Activated CD8-positive, alpha-beta T cell treated with anti-CD3 and anti-CD28 coated beads for 36 hours (primary cell): ENCODE results near the gene LACRT. TPM values are rescaled to one million over a fixed set of nuclear protein-coding genes. Genes with fewer than 3 reads are reported as not detected.
"Not testable (repeated sequence)": the region's sequence is repeated elsewhere in the genome, so short reads cannot be mapped to it uniquely, and the experiment has no call there.

Source experiments
- ATAC-seq: fragments of 200-7000 bp; cut with Tn5 transposase; one replicate; pipeline ENCODE4 v1.10.0; 2021; ENCODE audit warnings: mild to moderate bottlenecking, moderate library complexity
- CTCF ChIA-PET: fragments of 350-600 bp; sonication (Branson Sonifier 250); formaldehyde crosslinking; loops from one replicate; lab custom pipeline; 2021; ENCODE audit warnings: antibody characterized with exemption; lab: Charles Lee
- POLR2A ChIA-PET: fragments of 350-600 bp; sonication (Branson Sonifier 250); formaldehyde crosslinking; loops from one replicate; lab custom pipeline; 2021; ENCODE audit warnings: antibody characterized with exemption; lab: Charles Lee
- DNase-seq: peaks from one replicate; pipeline ENCODE4 v3.0.0-alpha.2; 2020
- H3K27ac Mint-ChIP-seq: one replicate; pipeline ENCODE4 v1.8.0; 2021; ENCODE audit warnings: mild to moderate bottlenecking, mixed read lengths
- H3K27me3 Mint-ChIP-seq: one replicate; pipeline ENCODE4 v1.8.0; 2021; ENCODE audit warnings: mixed read lengths
- H3K36me3 Mint-ChIP-seq: one replicate; pipeline ENCODE4 v1.8.0; 2021; ENCODE audit warnings: low read depth, mixed read lengths
- H3K4me1 Mint-ChIP-seq: one replicate; pipeline ENCODE4 v1.8.0; 2021; ENCODE audit warnings: low read depth, mixed read lengths
- H3K4me3 Mint-ChIP-seq: one replicate; pipeline ENCODE4 v1.8.0; 2021; ENCODE audit warnings: mild to moderate bottlenecking, moderate library complexity, mixed read lengths
- H3K9me3 Mint-ChIP-seq: one replicate; pipeline ENCODE4 v1.8.0; 2021; ENCODE audit warnings: mixed read lengths
- CTCF ChIP-seq: fragments of 200-600 bp; IDR thresholded peaks from one replicate; pipeline ENCODE4 v1.8.0; 2022; ENCODE audit warnings: antibody characterized with exemption, mild to moderate bottlenecking
- intact Hi-C: fragments of 100-400 bp; cut with micrococcal nuclease; formaldehyde crosslinking; loops from one replicate; pipeline ENCODE4 v1.10.0; 2022
- total RNA-seq, 2 experiments: library from RNA; stranded (reverse); gene quantifications; one replicate each; pipeline ENCODE4 v1.2.3, GENCODE V29; 2021

The LACRT gene
- total RNA-seq, 2 experiments from 2014 or later: not detected

GRCh38 chr12:54667945-54668344 lies 33.2 kb upstream of the LACRT start:
- H3K9me3 Mint-ChIP-seq: no peaks in the 10 kb centered on the region
- CTCF ChIA-PET: no interaction called here
- no peak for ATAC-seq
- TF ChIP-seq CTCF: no peak
- H3K27me3 Mint-ChIP-seq: peaks cover 19% of the 10 kb centered on the region
- H3K36me3 Mint-ChIP-seq: no peaks in the 10 kb centered on the region
- H3K27ac Mint-ChIP-seq: no peak overlapping the region
- H3K4me3 Mint-ChIP-seq: no peak overlapping the region
- intact Hi-C loops: no loop called here
- no peaks in the 10 kb centered on the region for H3K4me1 Mint-ChIP-seq
- no peak for DNase-seq
- POLR2A ChIA-PET: no interaction called here

GRCh38 chr12:54666008-54666407 lies 31.3 kb upstream of the LACRT start:
- ATAC-seq (no peak), DNase-seq (no peak)
- Mint-ChIP-seq H3K4me3 (no peak overlapping the region), H3K27me3 (peaks cover 12% of the 10 kb centered on the region), H3K9me3 (no peaks in the 10 kb centered on the region), H3K36me3 (no peaks in the 10 kb centered on the region), H3K27ac (no peak overlapping the region), H3K4me1 (no peaks in the 10 kb centered on the region)
- CTCF ChIA-PET: no interaction called here
- TF ChIP-seq CTCF: no peak
- intact Hi-C loops: no loop called here
- POLR2A ChIA-PET: no interaction called here

- H3K27ac Mint-ChIP-seq, H3K4me1 Mint-ChIP-seq, intact Hi-C loops, POLR2A ChIA-PET, H3K4me3 Mint-ChIP-seq, H3K9me3 Mint-ChIP-seq, CTCF ChIA-PET, ATAC-seq, DNase-seq, H3K36me3 Mint-ChIP-seq: not testable (repeated sequence)
- H3K27me3 Mint-ChIP-seq: peaks cover 12% of the 10 kb centered on the region
These were observed 30.4 kb upstream of the LACRT start for GRCh38 chr12:54665022-54665635.

- no peak for TF ChIP-seq CTCF
- no peak overlapping the region for H3K27ac Mint-ChIP-seq
- H3K36me3 Mint-ChIP-seq: no peaks in the 10 kb centered on the region
- DNase-seq: no peak
- H3K9me3 Mint-ChIP-seq: no peaks in the 10 kb centered on the region
- ATAC-seq: no peak
- H3K4me3 Mint-ChIP-seq: no peak overlapping the region
- ChIA-PET CTCF (no interaction called here), POLR2A (no interaction called here)
- intact Hi-C loops: no loop called here
- H3K4me1 Mint-ChIP-seq: no peaks in the 10 kb centered on the region
- peaks cover 12% of the 10 kb centered on the region for H3K27me3 Mint-ChIP-seq
These were observed 28.9 kb upstream of the LACRT start for GRCh38 chr12:54663603-54664002.

- Mint-ChIP-seq H3K27ac (no peak overlapping the region), H3K9me3 (no peaks in the 10 kb centered on the region), H3K36me3 (no peaks in the 10 kb centered on the region), H3K4me3 (no peak overlapping the region), H3K4me1 (no peaks in the 10 kb centered on the region), H3K27me3 (peaks cover 13% of the 10 kb centered on the region)
- POLR2A ChIA-PET: no interaction called here
- DNase-seq (no peak), ATAC-seq (no peak)
- intact Hi-C loops: no loop called here
- TF ChIP-seq CTCF: no peak
- CTCF ChIA-PET: interaction anchor here (0.8 to 1.6 kb wide), 2 partner anchors 40 to 66 kb away, joined by 3 read pairs; no protein-coding TSS in a partner anchor
These were observed 27.3 kb upstream of the LACRT start for GRCh38 chr12:54662026-54662425.
